Measurements from ENCODE around the gene LBP. TPM values are rescaled to one million over a fixed set of nuclear protein-coding genes. Genes with fewer than 3 reads are reported as not detected.
"Not testable (repeated sequence)": the region's sequence is repeated elsewhere in the genome, so short reads cannot be mapped to it uniquely, and the experiment has no call there.

Gene LBP
- total RNA-seq, 1 donor from 2014 or later = not detected

DNA sequence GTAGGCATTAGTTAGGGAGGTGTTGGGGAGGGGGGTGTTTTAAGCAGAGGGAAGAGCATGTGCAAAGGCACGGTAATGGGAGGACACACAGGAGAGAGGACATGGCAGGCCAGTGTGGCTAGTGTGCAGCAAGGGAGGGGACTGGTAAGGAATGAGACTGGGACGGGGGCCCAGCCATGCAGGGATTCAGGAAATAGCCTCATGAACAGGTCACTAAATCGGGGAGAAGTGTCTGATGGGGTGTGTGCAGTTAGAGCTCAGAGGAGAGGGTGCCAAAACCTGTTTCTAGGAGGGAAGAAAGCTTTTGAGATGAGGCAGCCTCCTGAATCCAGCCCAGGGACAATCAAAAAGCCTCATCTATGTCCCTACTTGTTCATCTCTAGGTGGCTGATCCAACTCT, 34.8 kb upstream of the LBP start:
- TF ChIP-seq, protein P1, sequence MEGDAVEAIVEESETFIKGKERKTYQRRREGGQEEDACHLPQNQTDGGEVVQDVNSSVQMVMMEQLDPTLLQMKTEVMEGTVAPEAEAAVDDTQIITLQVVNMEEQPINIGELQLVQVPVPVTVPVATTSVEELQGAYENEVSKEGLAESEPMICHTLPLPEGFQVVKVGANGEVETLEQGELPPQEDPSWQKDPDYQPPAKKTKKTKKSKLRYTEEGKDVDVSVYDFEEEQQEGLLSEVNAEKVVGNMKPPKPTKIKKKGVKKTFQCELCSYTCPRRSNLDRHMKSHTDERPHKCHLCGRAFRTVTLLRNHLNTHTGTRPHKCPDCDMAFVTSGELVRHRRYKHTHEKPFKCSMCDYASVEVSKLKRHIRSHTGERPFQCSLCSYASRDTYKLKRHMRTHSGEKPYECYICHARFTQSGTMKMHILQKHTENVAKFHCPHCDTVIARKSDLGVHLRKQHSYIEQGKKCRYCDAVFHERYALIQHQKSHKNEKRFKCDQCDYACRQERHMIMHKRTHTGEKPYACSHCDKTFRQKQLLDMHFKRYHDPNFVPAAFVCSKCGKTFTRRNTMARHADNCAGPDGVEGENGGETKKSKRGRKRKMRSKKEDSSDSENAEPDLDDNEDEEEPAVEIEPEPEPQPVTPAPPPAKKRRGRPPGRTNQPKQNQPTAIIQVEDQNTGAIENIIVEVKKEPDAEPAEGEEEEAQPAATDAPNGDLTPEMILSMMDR (IDR thresholded peaks at IDR 0.05; ENCODE audit: unreplicated experiment) = no peak
- DNase-seq (ENCODE audit: low spot score, unreplicated experiment) = no peak
- Mint-ChIP-seq H3K4me1 (ENCODE audit: low read depth) (peaks cover 2% of the 10 kb centered on the region), H3K9me3 (ENCODE audit: low read depth) (no peaks in the 10 kb centered on the region), H3K36me3 (ENCODE audit: insufficient read depth) (no peaks in the 10 kb centered on the region), H3K4me3 (ENCODE audit: low read depth) (no peak overlapping the region), H3K27ac (no peak overlapping the region), H3K27me3 (peaks cover 9% of the 10 kb centered on the region)

DNA sequence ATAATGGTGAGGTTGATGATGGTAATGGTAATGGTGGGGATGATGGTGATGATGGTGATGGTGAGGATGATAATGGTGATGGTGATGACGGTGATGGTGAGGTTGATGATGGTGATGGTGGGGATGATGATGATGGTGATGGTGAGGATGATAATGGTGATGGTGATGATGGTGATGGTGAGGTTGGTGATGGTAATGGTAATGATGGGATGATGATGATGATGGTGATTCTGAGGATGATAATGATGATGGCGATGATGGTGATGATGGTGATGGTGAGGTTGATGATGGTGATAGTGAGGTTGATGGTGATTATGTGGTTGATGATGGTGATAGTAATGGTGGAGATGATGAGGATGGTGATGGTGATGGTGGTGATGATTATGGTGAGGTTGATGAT, 32.6 kb upstream of the LBP start:
- TF ChIP-seq, protein P1 (IDR thresholded peaks at IDR 0.05; ENCODE audit: unreplicated experiment) = no peak
- peaks cover 9% of the 10 kb centered on the region for H3K27me3 Mint-ChIP-seq
- H3K4me3 Mint-ChIP-seq (ENCODE audit: low read depth) = no peak overlapping the region
- no peak for DNase-seq (ENCODE audit: low spot score, unreplicated experiment)
- H3K36me3 Mint-ChIP-seq (ENCODE audit: insufficient read depth) = no peaks in the 10 kb centered on the region
- peaks cover 2% of the 10 kb centered on the region for H3K4me1 Mint-ChIP-seq (ENCODE audit: low read depth)
- no peak overlapping the region for H3K27ac Mint-ChIP-seq
- H3K9me3 Mint-ChIP-seq (ENCODE audit: low read depth) = no peaks in the 10 kb centered on the region

DNA sequence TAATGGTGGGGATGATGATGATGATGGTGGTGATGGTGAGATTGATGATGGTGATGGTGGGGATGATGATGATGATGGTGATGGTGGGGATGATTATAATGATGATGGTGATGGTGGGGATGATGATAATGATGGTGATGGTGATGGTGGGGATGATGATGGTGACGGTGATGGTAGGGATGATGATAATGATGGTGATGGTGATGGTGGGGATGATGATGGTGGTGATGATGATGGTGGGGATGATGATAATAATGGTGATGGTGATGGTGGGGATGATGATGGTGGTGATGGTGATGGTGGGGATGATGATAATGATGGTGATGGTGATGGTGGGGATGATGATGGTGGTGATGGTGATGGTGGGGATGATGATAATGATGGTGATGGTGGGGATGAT, 31.9 kb upstream of the LBP start:
- H3K27ac Mint-ChIP-seq; H3K4me1 Mint-ChIP-seq (ENCODE audit: low read depth); DNase-seq (ENCODE audit: low spot score, unreplicated experiment); H3K27me3 Mint-ChIP-seq; H3K36me3 Mint-ChIP-seq (ENCODE audit: insufficient read depth); H3K9me3 Mint-ChIP-seq (ENCODE audit: low read depth); H3K4me3 Mint-ChIP-seq (ENCODE audit: low read depth): not testable (repeated sequence)

DNA sequence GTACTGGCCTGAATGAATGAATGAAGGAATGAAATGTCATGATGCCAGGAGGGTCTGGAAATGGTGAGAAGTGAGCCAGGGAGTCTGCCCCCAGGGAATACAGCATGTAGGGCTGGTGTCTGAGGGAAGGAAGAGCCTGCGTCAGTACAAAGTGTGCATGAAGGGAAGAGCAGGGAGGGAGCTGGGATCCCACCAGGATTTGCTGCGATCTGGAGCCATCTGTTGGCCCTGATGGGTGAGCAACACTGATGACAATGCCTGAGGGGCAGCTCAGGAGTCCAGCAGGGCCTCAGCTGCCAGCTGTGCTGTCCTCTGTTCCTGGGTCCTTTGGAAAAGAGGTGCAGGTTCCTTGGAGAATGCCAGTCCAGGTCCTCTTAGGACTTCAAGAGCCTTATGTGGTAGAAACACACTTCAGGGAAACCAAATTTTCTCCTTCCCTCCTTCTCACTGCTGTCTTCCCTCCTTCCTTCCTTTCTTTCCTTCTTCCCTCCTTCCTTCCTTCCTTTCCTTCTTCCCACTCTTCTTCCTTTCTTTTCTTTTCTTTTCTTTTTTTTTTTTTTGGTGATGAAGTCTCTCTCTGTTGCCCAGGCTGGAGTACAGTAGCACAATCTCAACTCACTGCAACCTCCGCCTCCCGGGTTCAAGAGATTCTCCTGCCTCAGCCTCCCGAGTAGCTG, 30.9 kb upstream of the LBP start:
- TF ChIP-seq, protein P1 (IDR thresholded peaks at IDR 0.05; ENCODE audit: unreplicated experiment) = no peak
- Mint-ChIP-seq H3K27me3 (peaks cover 18% of the 10 kb centered on the region), H3K9me3 (ENCODE audit: low read depth) (no peaks in the 10 kb centered on the region), H3K4me3 (ENCODE audit: low read depth) (no peak overlapping the region), H3K27ac (no peak overlapping the region), H3K36me3 (ENCODE audit: insufficient read depth) (no peaks in the 10 kb centered on the region), H3K4me1 (ENCODE audit: low read depth) (peaks cover 2% of the 10 kb centered on the region)
- no peak for DNase-seq (ENCODE audit: low spot score, unreplicated experiment)

DNA sequence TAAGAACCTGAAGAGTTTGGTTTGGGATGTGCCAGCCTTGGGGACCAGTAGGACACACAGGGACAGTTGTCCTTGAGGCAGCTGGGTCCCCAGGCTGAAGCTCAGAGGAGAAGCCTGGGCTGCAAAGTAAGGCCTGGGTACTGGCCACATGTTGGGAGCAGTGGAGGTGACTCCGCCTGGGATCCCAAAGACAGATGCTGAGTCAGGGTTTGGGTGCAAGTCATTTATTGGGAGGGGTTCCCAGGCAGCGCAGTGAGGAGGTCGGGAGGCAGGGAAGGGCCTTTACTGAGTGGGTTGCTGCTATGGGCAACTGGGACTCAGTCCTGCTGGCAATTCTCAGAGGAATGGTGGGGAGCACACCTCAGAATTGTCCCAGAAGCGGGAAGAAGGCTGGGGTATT, 29.9 kb upstream of the LBP start:
- Mint-ChIP-seq H3K27ac (no peak overlapping the region), H3K9me3 (ENCODE audit: low read depth) (no peaks in the 10 kb centered on the region), H3K36me3 (ENCODE audit: insufficient read depth) (no peaks in the 10 kb centered on the region), H3K4me1 (ENCODE audit: low read depth) (no peaks in the 10 kb centered on the region), H3K27me3 (peaks cover 16% of the 10 kb centered on the region), H3K4me3 (ENCODE audit: low read depth) (no peak overlapping the region)
- TF ChIP-seq, protein P1 (IDR thresholded peaks at IDR 0.05; ENCODE audit: unreplicated experiment) = no peak
- no peak for DNase-seq (ENCODE audit: low spot score, unreplicated experiment)

DNA sequence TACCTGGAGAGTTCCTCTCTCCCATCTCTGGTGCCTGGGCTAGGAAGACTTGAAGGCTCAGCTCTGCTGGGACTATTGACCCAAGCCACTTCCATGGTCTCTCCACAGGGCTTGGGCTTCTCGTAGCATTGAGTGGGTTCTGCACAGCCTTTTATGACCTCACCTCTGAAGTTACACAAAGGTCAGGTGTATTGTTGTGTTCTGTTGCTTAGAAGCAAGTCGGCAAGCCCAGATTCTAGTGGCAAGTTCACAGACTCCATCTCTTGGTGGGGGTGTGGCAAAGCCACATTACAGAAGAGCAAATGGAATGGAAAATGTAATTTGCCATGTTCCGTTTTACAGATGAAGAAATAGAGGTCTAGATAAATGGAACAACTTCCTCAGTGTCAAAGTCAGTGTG, 28.9 kb upstream of the LBP start:
- Mint-ChIP-seq H3K27ac (no peak overlapping the region), H3K36me3 (ENCODE audit: insufficient read depth) (no peaks in the 10 kb centered on the region), H3K27me3 (peaks cover 21% of the 10 kb centered on the region), H3K9me3 (ENCODE audit: low read depth) (no peaks in the 10 kb centered on the region), H3K4me3 (ENCODE audit: low read depth) (no peak overlapping the region), H3K4me1 (ENCODE audit: low read depth) (no peaks in the 10 kb centered on the region)
- TF ChIP-seq, protein P1 (IDR thresholded peaks at IDR 0.05; ENCODE audit: unreplicated experiment) = no peak
- no peak for DNase-seq (ENCODE audit: low spot score, unreplicated experiment)
